ENCODE measurements around the gene MS4A4A. TPM values are rescaled to one million over a fixed set of nuclear protein-coding genes. Genes with fewer than 3 reads are reported as not detected.

Gene MS4A4A
- total RNA-seq, 1 experiment from 2014 or later, result not detected

DNA sequence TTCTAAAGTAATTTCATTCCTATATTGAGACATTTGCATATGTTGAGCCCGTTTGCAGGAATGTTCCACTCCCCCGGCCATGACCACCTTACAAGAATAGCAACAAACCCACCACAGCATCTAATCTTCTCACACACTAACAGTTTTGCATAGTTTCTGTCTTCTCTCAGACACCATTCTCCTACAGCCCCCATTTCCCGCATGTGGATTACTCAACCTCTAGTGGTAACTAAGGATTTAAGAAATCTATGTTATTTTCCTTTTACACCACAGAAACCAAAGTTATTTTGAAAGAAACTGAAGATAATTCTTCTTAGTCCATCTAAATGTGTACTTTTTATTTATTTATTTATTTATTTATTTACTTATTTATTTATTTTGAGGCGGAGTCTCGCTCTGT, 39.8 kb upstream of the MS4A4A start:
- H3K4me1 Mint-ChIP-seq (ENCODE audit: low read depth, unreplicated experiment), result no peaks in the 10 kb centered on the region
- no peaks in the 10 kb centered on the region for H3K4me1 ChIP-seq
- no peak overlapping the region for H3K4me3 ChIP-seq (ENCODE audit: low read depth, low read length)
- no peak overlapping the region for H3K27ac Mint-ChIP-seq (ENCODE audit: unreplicated experiment)
- no peaks in the 10 kb centered on the region for H3K36me3 ChIP-seq (ENCODE audit: control insufficient read depth, insufficient read depth, low read length)
- CTCF ChIA-PET, result no interaction called here
- POLR2A ChIA-PET, result no interaction called here
- H3K36me3 Mint-ChIP-seq (ENCODE audit: insufficient read depth, unreplicated experiment), result no peaks in the 10 kb centered on the region
- no peaks in the 10 kb centered on the region for H3K9me3 Mint-ChIP-seq (ENCODE audit: unreplicated experiment)
- H3K27me3 ChIP-seq (replicated peaks; ENCODE audit: control insufficient read depth, insufficient read depth, low read length), result no peaks in the 10 kb centered on the region; the same call in 1 of the 2 replicates
- TF ChIP-seq, protein P1, sequence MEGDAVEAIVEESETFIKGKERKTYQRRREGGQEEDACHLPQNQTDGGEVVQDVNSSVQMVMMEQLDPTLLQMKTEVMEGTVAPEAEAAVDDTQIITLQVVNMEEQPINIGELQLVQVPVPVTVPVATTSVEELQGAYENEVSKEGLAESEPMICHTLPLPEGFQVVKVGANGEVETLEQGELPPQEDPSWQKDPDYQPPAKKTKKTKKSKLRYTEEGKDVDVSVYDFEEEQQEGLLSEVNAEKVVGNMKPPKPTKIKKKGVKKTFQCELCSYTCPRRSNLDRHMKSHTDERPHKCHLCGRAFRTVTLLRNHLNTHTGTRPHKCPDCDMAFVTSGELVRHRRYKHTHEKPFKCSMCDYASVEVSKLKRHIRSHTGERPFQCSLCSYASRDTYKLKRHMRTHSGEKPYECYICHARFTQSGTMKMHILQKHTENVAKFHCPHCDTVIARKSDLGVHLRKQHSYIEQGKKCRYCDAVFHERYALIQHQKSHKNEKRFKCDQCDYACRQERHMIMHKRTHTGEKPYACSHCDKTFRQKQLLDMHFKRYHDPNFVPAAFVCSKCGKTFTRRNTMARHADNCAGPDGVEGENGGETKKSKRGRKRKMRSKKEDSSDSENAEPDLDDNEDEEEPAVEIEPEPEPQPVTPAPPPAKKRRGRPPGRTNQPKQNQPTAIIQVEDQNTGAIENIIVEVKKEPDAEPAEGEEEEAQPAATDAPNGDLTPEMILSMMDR (IDR thresholded peaks at IDR 0.05; ENCODE audit: insufficient read depth in 1 of 2, low read depth in 1 of 2, low read length in 1 of 2, severe bottlenecking in 1 of 2, unreplicated experiment in 1 of 2), result no peak
- no TSS peak for BruUV-seq (replicated peaks)
- H3K4me3 Mint-ChIP-seq (ENCODE audit: unreplicated experiment), result no peak overlapping the region
- DNase-seq, result no peak
- peaks cover 25% of the 10 kb centered on the region for H3K27me3 Mint-ChIP-seq (ENCODE audit: insufficient read depth, unreplicated experiment)
- intact Hi-C loops (cut with micrococcal nuclease; ENCODE audit: unreplicated experiment), result no loop called here
- H3K9me3 ChIP-seq, result no peaks in the 10 kb centered on the region

DNA sequence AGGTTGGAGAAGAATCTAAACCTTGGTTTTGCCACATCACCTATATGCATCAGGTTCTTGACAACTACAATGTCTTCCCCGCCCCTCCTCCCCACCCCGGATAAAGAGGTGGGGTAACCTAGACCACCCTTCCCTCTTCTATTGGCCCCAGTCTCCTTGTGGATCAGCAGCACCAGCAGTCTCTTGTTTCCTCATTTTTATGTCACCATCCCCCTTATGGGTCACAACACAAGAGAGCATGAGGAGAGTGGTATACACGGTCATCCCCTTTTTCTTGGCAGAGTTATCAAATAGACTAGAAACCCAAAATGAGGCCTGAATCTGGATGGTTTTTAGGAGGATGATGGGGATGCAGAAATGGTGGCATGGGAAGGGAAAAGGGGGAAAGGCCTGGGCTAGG, 38.7 kb upstream of the MS4A4A start:
- no peaks in the 10 kb centered on the region for H3K4me1 ChIP-seq
- H3K4me3 ChIP-seq (ENCODE audit: low read depth, low read length), result no peak overlapping the region
- no peak for DNase-seq
- H3K27ac Mint-ChIP-seq (ENCODE audit: unreplicated experiment), result no peak overlapping the region
- H3K36me3 ChIP-seq (ENCODE audit: control insufficient read depth, insufficient read depth, low read length), result no peaks in the 10 kb centered on the region
- ChIA-PET CTCF (no interaction called here), POLR2A (no interaction called here)
- intact Hi-C loops (cut with micrococcal nuclease; ENCODE audit: unreplicated experiment), result no loop called here
- no peak overlapping the region for H3K4me3 Mint-ChIP-seq (ENCODE audit: unreplicated experiment)
- no peaks in the 10 kb centered on the region for H3K4me1 Mint-ChIP-seq (ENCODE audit: low read depth, unreplicated experiment)
- H3K27me3 Mint-ChIP-seq (ENCODE audit: insufficient read depth, unreplicated experiment), result peaks cover 25% of the 10 kb centered on the region
- no peaks in the 10 kb centered on the region for H3K36me3 Mint-ChIP-seq (ENCODE audit: insufficient read depth, unreplicated experiment)
- TF ChIP-seq, protein P1 (IDR thresholded peaks at IDR 0.05; ENCODE audit: insufficient read depth in 1 of 2, low read depth in 1 of 2, low read length in 1 of 2, severe bottlenecking in 1 of 2, unreplicated experiment in 1 of 2), result no peak
- no peaks in the 10 kb centered on the region; the same call in 1 of the 2 replicates for H3K27me3 ChIP-seq (replicated peaks; ENCODE audit: control insufficient read depth, insufficient read depth, low read length)
- no peaks in the 10 kb centered on the region for H3K9me3 ChIP-seq
- no peaks in the 10 kb centered on the region for H3K9me3 Mint-ChIP-seq (ENCODE audit: unreplicated experiment)
- BruUV-seq (replicated peaks), result no TSS peak

DNA sequence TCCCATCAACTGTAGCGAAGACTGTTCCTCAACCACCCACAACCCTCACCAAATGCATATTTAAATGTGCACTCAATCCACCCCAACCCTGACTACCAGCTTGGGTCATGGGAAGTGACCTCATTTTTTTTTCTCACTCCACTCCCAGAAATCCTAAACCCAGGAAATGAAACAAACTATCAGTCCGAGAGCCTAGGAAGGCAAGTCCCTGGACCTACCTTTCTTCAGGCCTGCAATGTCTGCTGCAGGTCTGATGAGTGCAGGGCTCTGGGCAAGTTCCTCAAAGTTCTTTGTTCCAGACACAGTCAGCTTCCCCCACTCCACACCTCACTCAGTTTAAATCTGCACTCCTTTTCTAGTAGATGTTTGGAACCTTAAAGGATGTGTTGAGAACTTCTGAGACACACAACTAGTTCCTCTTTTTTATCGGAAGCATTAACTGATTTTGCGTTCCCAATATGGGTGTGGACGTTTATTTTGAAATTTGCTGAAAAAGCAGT, 37.7 kb upstream of the MS4A4A start, which contains the start of gene MS4A4E:
Gene MS4A4E, minus strand, starts transcription at position 398 of the 500 bp plus-strand sequence. CDS start 13,082 bp downstream, outside the sequence.
- H3K27ac Mint-ChIP-seq (ENCODE audit: unreplicated experiment), result no peak within 1 kb of the TSS
- H3K36me3 Mint-ChIP-seq (ENCODE audit: insufficient read depth, unreplicated experiment), result no peaks in the 10 kb centered on the region
- TF ChIP-seq, protein P1 (IDR thresholded peaks at IDR 0.05; ENCODE audit: insufficient read depth in 1 of 2, low read depth in 1 of 2, low read length in 1 of 2, severe bottlenecking in 1 of 2, unreplicated experiment in 1 of 2), result no peak
- Histone ChIP-seq H3K36me3 (ENCODE audit: control insufficient read depth, insufficient read depth, low read length) (no peaks in the 10 kb centered on the region), H3K4me1 (no peaks in the 10 kb centered on the region), H3K9me3 (no peaks in the 10 kb centered on the region), H3K27me3 (replicated peaks; ENCODE audit: control insufficient read depth, insufficient read depth, low read length) (no peaks in the 10 kb centered on the region; the same call in 1 of the 2 replicates), H3K4me3 (ENCODE audit: low read depth, low read length) (no peak within 1 kb of the TSS)
- intact Hi-C loops (cut with micrococcal nuclease; ENCODE audit: unreplicated experiment), result no loop called here
- H3K9me3 Mint-ChIP-seq (ENCODE audit: unreplicated experiment), result no peaks in the 10 kb centered on the region
- CTCF ChIA-PET, result no interaction called here
- POLR2A ChIA-PET, result no interaction called here
- H3K4me3 Mint-ChIP-seq (ENCODE audit: unreplicated experiment), result no peak within 1 kb of the TSS
- no peaks in the 10 kb centered on the region for H3K4me1 Mint-ChIP-seq (ENCODE audit: low read depth, unreplicated experiment)
- BruUV-seq (replicated peaks), result no TSS peak
- H3K27me3 Mint-ChIP-seq (ENCODE audit: insufficient read depth, unreplicated experiment), result peaks cover 18% of the 10 kb centered on the region
- DNase-seq, result no peak

Measured in Caco-2 (cell line).